ENCODE results near the gene STPG4.

DNA sequence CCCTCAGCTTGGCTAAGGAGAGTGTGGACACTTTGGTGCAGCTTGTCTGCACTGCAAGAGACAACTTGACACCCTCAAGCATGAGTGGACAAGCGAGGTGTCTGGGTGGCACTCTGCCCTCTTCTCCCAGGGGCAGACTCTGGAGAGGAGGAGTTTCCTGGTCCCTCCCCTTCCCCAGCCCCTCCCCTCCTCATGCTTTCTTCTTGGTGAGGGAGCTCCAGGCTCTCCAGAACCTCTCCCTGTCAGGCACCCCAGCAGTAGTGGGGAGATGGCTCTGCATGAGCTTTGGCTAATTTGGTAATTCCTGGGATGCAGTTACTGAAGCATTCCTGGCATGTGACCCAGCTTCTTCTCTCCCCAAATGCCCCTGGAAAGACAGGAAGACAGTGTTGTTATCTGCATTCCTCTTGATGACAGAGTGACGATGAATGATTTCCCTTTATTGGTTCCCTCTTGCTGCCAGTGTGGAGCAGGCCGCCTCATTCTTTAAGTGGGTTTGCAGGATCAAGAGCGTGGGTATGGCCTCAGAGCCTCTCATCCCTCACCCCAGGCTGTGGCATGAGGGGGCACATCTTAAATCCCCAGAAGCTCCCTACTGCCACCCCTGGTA, 89.2 kb downstream of the STPG4 start:
- TF ChIP-seq, protein P1, sequence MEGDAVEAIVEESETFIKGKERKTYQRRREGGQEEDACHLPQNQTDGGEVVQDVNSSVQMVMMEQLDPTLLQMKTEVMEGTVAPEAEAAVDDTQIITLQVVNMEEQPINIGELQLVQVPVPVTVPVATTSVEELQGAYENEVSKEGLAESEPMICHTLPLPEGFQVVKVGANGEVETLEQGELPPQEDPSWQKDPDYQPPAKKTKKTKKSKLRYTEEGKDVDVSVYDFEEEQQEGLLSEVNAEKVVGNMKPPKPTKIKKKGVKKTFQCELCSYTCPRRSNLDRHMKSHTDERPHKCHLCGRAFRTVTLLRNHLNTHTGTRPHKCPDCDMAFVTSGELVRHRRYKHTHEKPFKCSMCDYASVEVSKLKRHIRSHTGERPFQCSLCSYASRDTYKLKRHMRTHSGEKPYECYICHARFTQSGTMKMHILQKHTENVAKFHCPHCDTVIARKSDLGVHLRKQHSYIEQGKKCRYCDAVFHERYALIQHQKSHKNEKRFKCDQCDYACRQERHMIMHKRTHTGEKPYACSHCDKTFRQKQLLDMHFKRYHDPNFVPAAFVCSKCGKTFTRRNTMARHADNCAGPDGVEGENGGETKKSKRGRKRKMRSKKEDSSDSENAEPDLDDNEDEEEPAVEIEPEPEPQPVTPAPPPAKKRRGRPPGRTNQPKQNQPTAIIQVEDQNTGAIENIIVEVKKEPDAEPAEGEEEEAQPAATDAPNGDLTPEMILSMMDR (IDR thresholded peaks at IDR 0.05): no peak
- TF ChIP-seq POLR2AphosphoS5 (IDR thresholded peaks at IDR 0.05) (no peak), POLR2A (IDR thresholded peaks at IDR 0.05) (no peak)

Measured in prostate gland (tissue), 2 donors.